GM12865 (cell line): ENCODE data around the gene PRKN.

Experiments
- DNase-seq: peaks from one replicate; pipeline ENCODE4 v3.0.0; 2010; ENCODE audit warnings: low read depth
- H3K4me3 ChIP-seq: 2 replicates; pipeline ENCODE4 v1.5.1; 2011; ENCODE audit warnings: mild to moderate bottlenecking, low read depth, low read length, control low read depth
- CTCF ChIP-seq: IDR thresholded peaks from 2 replicates; pipeline ENCODE4 v1.5.1; 2011; ENCODE audit warnings: low read length, control low read depth, low read depth, inconsistent platforms; ENCODE audit not compliant: insufficient read depth; ENCODE audit errors: missing control alignments

PRKN gene

GRCh38 chr6:161458201-161458951, 1269.2 kb downstream of the PRKN start:
- DNase-seq: no peak
- H3K4me3 ChIP-seq: no peak overlapping the region
- no peak for TF ChIP-seq CTCF

GRCh38 chr6:161455848-161456247, 1271.7 kb downstream of the PRKN start:
- H3K4me3 ChIP-seq: no peak overlapping the region
- DNase-seq: no peak
- TF ChIP-seq CTCF: no peak

GRCh38 chr6:161453558-161453957, 1274.0 kb downstream of the PRKN start:
- H3K4me3 ChIP-seq: no peak overlapping the region

GRCh38 chr6:161452241-161452640, 1275.3 kb downstream of the PRKN start:
- no peak for TF ChIP-seq CTCF
- no peak for DNase-seq
- no peak overlapping the region for H3K4me3 ChIP-seq

More at GRCh38 chr6:161453558-161453957, 1274.0 kb downstream of the PRKN start:
- no peak for DNase-seq
- TF ChIP-seq CTCF: no peak

- no peak for TF ChIP-seq CTCF
- no peak overlapping the region for H3K4me3 ChIP-seq
- DNase-seq: no peak
These were observed 1278.0 kb downstream of the PRKN start for GRCh38 chr6:161449521-161449920.

- no peak for DNase-seq
- no peak overlapping the region for H3K4me3 ChIP-seq
- no peak for TF ChIP-seq CTCF
These were observed 1280.6 kb downstream of the PRKN start for GRCh38 chr6:161446949-161447348.
